IPS-15b (cell line): ENCODE data around the gene ATP9B.
"Not testable (repeated sequence)": the region's sequence is repeated elsewhere in the genome, so short reads cannot be mapped to it uniquely, and the experiment has no call there.

Experiments
- H3K27me3 ChIP-seq: one replicate; pipeline ENCODE4 v1.6.1; 2013; ENCODE audit warnings: low read length; ENCODE audit not compliant: control insufficient read depth, insufficient read depth
- H3K36me3 ChIP-seq: one replicate; pipeline ENCODE4 v1.6.1; 2013; ENCODE audit warnings: low read length; ENCODE audit not compliant: control insufficient read depth, insufficient read depth
- H3K4me1 ChIP-seq: one replicate; pipeline ENCODE4 v1.6.1; 2013; ENCODE audit warnings: mild to moderate bottlenecking, low read length; ENCODE audit not compliant: control insufficient read depth, insufficient read depth
- H3K4me3 ChIP-seq: one replicate; pipeline ENCODE4 v1.5.1; 2013; ENCODE audit warnings: low read depth, low read length
- H3K9ac ChIP-seq: one replicate; pipeline ENCODE4 v1.6.1; 2013; ENCODE audit warnings: low read depth, mild to moderate bottlenecking, low read length
- H3K9me3 ChIP-seq: one replicate; pipeline ENCODE4 v1.6.1; 2013; ENCODE audit warnings: mild to moderate bottlenecking, low read length; ENCODE audit not compliant: control insufficient read depth, insufficient read depth

Gene ATP9B

DNA sequence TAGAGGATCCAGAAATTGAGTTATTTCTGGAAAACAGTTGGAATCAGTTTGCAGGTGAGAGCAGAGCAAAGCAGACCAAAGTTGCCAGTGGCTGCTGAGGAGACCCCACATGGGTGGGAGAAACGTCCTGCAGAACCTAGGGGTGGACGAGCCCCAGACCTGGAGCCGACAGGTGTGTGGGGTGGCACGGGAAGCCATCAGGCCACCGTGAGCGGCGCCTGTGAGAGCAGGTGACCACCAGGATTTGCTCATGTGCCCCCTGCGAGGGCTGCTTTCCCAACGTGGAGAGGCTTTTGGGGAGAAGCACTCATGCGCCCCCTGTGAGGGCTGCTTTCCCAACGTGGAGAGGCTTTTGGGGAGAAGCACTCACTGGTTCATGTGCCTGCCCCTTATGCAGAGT lies 209.7 kb downstream of the ATP9B start:
- Histone ChIP-seq H3K9me3 (no peaks in the 10 kb centered on the region), H3K9ac (no peak overlapping the region), H3K4me1 (peaks cover 3% of the 10 kb centered on the region), H3K4me3 (no peak overlapping the region), H3K36me3 (no peaks in the 10 kb centered on the region), H3K27me3 (no peaks in the 10 kb centered on the region)

DNA sequence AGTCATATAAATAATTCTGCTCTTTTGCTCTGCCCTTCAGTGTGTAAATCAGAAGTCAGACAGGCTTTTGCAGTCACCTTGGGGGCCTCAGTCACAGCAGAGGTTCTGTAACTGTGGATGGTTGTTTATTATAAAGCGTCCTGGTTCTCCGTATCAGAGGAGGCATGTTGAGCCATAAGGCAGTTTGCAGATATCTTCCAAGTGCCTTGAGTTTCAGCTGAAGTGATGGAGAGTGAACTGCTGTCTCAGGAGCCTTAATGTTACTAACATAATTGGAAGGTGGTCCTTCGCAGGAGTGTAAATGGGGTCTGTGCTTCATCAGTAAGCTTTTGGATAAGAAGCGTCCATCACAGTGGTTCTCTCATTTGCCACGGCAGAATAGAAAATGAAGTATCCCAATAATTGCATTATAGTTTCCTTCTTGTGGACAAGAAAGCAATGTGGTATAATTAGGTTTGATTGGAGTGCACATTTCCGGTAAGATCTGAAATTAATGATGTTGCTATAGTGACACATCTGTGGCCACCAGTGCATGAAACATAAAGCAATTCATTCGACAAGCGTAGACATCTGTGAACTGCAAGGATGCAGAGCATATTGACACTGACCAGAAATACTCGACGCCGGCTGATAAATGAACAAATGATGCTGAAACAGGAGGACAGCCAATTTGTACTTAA lies 214.1 kb downstream of the ATP9B start:
- no peaks in the 10 kb centered on the region for H3K4me1 ChIP-seq
- no peak overlapping the region for H3K4me3 ChIP-seq
- H3K27me3 ChIP-seq = no peaks in the 10 kb centered on the region
- H3K9ac ChIP-seq = no peak overlapping the region
- H3K9me3 ChIP-seq = no peaks in the 10 kb centered on the region
- no peaks in the 10 kb centered on the region for H3K36me3 ChIP-seq

DNA sequence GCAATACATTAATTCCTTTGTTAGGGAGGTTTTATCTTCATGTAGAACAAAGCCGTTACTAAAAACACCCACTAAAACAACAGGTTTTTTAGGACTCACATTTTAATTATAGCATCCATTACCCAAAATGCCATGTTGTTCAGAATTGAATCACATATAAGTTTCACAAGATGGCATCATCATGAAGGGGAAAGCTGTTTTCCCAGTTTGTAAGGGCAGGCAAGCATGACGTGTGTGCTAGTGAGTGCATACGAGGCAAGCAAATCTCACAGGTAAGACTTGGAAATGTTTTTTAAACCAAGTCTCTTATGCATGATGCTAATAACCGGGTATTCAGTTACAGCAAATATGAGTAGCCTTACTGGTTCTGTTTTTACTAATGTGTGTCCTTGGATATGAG lies 214.7 kb downstream of the ATP9B start:
- H3K27me3 ChIP-seq = no peaks in the 10 kb centered on the region
- H3K9ac ChIP-seq = no peak overlapping the region
- no peaks in the 10 kb centered on the region for H3K4me1 ChIP-seq
- no peak overlapping the region for H3K4me3 ChIP-seq
- no peaks in the 10 kb centered on the region for H3K9me3 ChIP-seq
- no peaks in the 10 kb centered on the region for H3K36me3 ChIP-seq

DNA sequence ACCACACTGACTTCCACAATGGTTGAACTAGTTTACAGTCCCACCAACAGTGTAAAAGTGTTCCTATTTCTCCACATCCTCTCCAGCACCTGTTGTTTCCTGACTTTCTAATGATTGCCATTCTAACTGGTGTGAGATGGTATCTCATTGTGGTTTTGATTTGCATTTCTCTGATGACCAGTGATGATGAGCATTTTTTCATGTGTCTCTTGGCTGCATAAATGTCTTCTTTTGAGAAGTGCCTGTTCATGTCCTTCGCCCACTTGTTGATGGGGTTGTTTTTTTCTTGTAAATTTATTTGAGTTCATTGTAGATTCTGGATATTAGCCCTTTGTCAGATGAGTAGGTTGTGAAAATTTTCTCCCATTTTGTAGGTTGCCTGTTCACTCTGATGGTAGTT lies 216.0 kb downstream of the ATP9B start:
- H3K4me1 ChIP-seq = not testable (repeated sequence)

DNA sequence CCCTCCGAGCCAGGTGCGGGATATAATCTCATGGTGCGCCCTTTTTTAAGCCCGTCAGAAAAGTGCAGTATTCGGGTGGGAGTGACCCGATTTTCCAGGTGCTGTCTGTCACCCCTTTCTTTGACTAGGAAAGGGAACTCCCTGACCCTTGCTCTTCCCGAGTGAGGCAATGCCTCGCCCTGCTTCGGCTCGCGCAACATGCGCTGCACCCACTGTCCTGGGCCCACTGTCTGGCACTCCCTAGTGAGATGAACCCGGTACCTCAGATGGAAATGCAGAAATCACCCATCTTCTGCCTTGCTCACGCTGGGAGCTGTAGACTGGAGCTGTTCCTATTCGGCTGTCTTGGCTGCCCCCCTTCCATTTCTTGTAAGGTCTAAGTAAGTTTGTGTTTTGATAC lies 221.2 kb downstream of the ATP9B start:
- not testable (repeated sequence) for H3K4me3 ChIP-seq, H3K36me3 ChIP-seq, H3K4me1 ChIP-seq, H3K9ac ChIP-seq, H3K27me3 ChIP-seq, H3K9me3 ChIP-seq

More for the DNA sequence above, 216.0 kb downstream of the ATP9B start:
- not testable (repeated sequence) for H3K4me3 ChIP-seq, H3K9me3 ChIP-seq, H3K9ac ChIP-seq, H3K27me3 ChIP-seq, H3K36me3 ChIP-seq

DNA sequence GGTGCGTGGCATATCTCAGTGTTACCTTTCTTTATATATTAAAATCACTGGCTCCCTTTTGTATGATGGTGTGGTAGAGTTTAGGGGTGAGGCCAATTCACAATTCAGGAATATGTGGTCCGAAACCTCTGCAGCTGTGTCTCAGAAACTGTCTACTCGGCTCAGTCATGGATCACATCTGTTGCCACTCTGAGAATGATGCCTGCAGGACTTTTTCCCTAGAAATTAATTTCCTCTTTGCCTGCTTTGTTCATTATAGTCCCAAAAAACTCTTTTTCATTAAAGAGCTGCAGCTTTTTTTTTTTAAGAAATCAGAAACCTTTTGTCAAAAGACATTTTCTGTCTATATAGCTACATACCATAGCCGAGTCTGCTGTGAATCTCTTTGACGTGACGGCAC lies 221.7 kb downstream of the ATP9B start:
- no peaks in the 10 kb centered on the region for H3K4me1 ChIP-seq
- no peaks in the 10 kb centered on the region for H3K27me3 ChIP-seq
- no peaks in the 10 kb centered on the region for H3K36me3 ChIP-seq
- H3K9ac ChIP-seq = no peak overlapping the region
- H3K4me3 ChIP-seq = no peak overlapping the region
- H3K9me3 ChIP-seq = no peaks in the 10 kb centered on the region

DNA sequence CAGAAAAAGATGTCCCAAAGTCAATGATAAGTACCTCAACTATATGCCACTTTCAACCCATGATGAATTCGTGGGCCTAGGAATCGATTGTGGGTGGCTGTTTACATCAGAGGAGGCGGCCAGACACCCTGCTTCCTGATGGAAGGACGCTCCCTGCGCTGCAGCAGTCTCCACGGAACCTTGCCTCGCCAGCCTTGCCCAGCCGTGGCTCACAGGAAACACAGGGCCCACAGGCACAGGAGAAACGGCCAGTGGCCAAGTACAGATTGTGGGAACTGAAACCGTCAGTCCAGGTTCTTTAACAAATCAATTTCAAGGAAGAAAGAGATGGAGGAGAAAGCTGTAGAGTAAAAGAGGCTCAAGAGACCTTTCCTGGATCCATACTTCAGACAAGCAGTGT lies 225.0 kb downstream of the ATP9B start:
- H3K9ac ChIP-seq = no peak overlapping the region
- no peaks in the 10 kb centered on the region for H3K4me1 ChIP-seq
- no peaks in the 10 kb centered on the region for H3K27me3 ChIP-seq

DNA sequence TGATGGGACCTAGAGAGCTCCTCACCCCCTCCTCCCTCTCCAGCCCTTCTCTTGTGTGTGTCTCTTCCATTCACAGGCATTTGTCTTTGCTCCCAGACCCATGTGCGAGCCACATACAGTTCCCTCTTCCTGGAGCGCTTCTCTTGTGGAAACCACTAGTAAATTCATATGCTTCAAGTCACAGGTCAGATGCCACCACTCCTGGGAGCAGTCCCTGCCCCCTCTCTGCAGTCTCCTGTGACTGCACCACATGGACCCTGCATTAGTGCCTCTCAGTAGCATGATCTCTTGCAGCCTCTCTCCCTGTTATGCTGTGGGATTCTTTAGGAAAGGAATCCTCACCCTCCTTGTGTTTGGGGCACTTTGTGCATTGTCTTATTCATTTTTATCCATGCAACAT lies 230.1 kb downstream of the ATP9B start:
- Histone ChIP-seq H3K27me3 (no peaks in the 10 kb centered on the region), H3K4me3 (no peak overlapping the region), H3K9me3 (no peaks in the 10 kb centered on the region), H3K9ac (no peak overlapping the region), H3K4me1 (no peaks in the 10 kb centered on the region), H3K36me3 (no peaks in the 10 kb centered on the region)

More for the DNA sequence above, 225.0 kb downstream of the ATP9B start:
- no peak overlapping the region for H3K4me3 ChIP-seq
- no peaks in the 10 kb centered on the region for H3K9me3 ChIP-seq
- H3K36me3 ChIP-seq = no peaks in the 10 kb centered on the region

DNA sequence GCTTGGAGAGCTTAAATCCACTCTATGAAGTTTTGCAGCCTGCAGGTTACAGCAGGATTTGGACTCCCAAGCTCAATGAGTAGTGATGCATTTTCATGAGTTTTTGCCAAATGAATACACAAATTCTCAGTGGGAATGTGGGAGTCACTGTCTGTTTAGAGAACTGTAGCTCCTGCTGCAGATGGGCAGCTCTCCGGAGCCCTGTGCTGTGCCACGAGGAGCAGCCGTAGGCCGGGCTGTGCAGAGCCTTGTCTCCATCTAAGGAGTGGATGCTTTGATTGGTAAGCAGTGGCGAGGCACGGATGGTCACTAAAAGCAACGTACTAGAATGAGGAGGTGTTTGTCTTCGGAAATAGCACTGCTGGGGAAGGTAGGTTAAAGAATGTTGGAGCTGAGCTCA lies 230.5 kb downstream of the ATP9B start:
- Histone ChIP-seq H3K4me3 (no peak overlapping the region), H3K36me3 (no peaks in the 10 kb centered on the region), H3K27me3 (no peaks in the 10 kb centered on the region), H3K4me1 (no peaks in the 10 kb centered on the region), H3K9me3 (no peaks in the 10 kb centered on the region), H3K9ac (no peak overlapping the region)

DNA sequence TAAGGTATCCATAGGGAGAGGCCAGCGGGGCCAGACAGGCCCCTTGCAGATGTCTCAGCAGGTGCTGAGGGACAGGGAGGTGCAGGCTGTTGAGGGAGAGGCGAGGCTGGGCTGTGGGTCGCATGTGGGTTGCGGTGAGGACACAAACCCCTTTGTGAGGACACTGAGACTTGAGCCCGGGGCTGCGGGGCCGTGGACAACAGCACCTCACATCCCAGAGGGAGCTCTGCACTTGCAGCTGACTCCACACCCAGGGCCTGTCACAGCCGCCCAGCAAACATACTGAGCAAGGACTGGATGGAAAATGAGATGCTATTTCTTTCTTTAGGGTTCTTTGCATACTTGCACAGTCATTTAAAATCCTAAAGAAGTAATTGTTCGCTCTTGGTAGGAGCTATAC lies 231.2 kb downstream of the ATP9B start:
- no peaks in the 10 kb centered on the region for H3K9me3 ChIP-seq
- H3K4me1 ChIP-seq = no peaks in the 10 kb centered on the region
- no peak overlapping the region for H3K4me3 ChIP-seq
- no peak overlapping the region for H3K9ac ChIP-seq
- H3K36me3 ChIP-seq = no peaks in the 10 kb centered on the region
- no peaks in the 10 kb centered on the region for H3K27me3 ChIP-seq

DNA sequence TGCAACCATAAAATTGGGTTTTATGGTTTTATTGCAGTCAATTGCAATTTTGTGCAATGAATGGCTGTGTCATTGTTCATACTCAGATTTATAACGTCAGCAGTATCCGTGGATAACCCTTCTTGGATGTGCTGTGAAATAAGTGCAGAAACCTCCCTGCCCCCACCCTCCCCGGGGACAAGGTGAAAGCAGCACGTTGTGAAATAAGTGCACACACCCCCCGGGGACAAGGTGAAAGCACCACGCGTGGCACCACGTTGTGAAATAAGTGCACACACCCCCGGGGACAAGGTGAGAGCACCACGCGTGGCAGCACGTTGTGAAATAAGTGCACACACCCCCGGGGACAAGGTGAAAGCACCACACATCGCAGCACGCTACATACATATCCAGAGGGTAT lies 232.9 kb downstream of the ATP9B start:
- Histone ChIP-seq H3K9ac (no peak overlapping the region), H3K4me1 (no peaks in the 10 kb centered on the region), H3K9me3 (no peaks in the 10 kb centered on the region), H3K36me3 (no peaks in the 10 kb centered on the region), H3K4me3 (no peak overlapping the region), H3K27me3 (no peaks in the 10 kb centered on the region)

DNA sequence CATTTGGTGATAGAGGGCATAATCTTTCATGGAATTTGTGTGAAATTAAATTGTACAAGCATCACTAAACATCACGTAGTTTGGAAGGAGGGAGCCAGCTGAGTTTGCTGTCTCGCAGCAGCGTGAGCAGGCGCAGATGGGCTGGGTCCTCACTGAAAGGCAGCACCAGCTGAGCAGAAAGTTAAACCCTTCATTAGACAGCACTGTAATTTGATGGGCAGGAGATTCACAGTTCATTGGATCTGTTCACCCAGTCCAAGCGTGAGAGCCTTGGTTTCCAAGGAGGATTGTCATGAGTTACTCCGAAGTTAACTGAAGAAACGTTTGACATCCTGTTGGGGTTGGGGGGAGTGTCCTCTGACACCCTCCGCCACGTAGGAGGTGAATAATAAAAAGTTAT lies 236.7 kb downstream of the ATP9B start:
- Histone ChIP-seq H3K36me3 (peaks cover 5% of the 10 kb centered on the region), H3K4me1 (no peaks in the 10 kb centered on the region), H3K9me3 (no peaks in the 10 kb centered on the region), H3K4me3 (no peak overlapping the region), H3K9ac (no peak overlapping the region), H3K27me3 (no peaks in the 10 kb centered on the region)
